PC-3 (cell line): ENCODE data around the gene ALPK1.

ENCODE experiments used
- EZH2 ChIP-seq: fragments of 300-600 bp; sonication (generic); IDR thresholded peaks from one replicate; pipeline ENCODE4 v1.6.1; 2017; ENCODE audit warnings: antibody characterized with exemption, mild to moderate bottlenecking, low read length; ENCODE audit not compliant: unreplicated experiment
- EZH2phosphoT487 ChIP-seq: fragments of 300-600 bp; sonication (generic); IDR thresholded peaks from 2 replicates; pipeline ENCODE4 v1.6.1; 2018; ENCODE audit warnings: mild to moderate bottlenecking, antibody characterized with exemption, low read length, borderline replicate concordance
- TF ChIP-seq, protein P1 (sequence below): fragments of 300-600 bp; sonication (generic); conservative IDR thresholded peaks from 2 replicates; pipeline ENCODE4 v1.5.1; 2017; ENCODE audit warnings: antibody characterized with exemption, low read depth, mild to moderate bottlenecking, low read length

DNA sequence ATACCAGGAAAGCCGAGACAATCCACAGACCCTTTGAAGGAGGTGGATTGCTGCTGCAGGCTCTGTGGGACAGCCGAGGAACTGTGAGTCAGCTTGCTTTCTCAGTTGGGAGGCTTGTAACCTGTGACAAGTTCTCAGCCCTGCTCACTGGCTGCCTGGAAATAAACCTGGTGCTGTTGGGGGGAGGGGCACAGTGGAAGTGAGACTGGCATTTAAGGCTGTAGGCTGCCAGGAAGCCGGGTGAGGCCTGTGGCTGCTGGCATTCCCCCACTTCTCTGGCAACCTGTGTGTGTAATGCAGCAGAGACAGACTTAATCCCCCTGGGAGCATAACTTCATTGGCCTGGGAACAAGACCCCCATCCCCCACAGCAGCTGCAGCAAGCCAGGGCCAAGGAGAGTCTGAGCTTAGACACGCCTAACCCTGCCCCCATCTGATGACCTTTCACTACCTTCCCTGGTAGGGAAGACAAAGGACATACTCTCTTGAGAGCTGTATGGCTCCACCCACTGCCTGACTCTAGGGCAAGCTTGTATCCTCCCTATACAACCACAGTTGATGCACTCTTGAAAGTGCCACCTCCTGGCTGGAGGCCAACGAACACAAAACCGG, 64.1 kb downstream of the ALPK1 start:
- TF ChIP-seq, protein P1, sequence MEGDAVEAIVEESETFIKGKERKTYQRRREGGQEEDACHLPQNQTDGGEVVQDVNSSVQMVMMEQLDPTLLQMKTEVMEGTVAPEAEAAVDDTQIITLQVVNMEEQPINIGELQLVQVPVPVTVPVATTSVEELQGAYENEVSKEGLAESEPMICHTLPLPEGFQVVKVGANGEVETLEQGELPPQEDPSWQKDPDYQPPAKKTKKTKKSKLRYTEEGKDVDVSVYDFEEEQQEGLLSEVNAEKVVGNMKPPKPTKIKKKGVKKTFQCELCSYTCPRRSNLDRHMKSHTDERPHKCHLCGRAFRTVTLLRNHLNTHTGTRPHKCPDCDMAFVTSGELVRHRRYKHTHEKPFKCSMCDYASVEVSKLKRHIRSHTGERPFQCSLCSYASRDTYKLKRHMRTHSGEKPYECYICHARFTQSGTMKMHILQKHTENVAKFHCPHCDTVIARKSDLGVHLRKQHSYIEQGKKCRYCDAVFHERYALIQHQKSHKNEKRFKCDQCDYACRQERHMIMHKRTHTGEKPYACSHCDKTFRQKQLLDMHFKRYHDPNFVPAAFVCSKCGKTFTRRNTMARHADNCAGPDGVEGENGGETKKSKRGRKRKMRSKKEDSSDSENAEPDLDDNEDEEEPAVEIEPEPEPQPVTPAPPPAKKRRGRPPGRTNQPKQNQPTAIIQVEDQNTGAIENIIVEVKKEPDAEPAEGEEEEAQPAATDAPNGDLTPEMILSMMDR, result no peak
- TF ChIP-seq EZH2 (no peak), EZH2phosphoT487 (no peak)
